SK-N-SH (cell line): ENCODE measurements around the gene EIPR1.

Experiments
- NFIC ChIP-seq: IDR thresholded peaks from 2 replicates; pipeline ENCODE4 v1.4.0; 2012; ENCODE audit warnings: borderline replicate concordance
- POLR2AphosphoS5 ChIP-seq: IDR thresholded peaks from 2 replicates; pipeline ENCODE4 v1.6.1; 2012; ENCODE audit warnings: low read depth, low read length
- TF ChIP-seq, protein P1 (sequence below): IDR thresholded peaks from 2 replicates; pipeline ENCODE4 v1.4.0; 2012; ENCODE audit warnings: low read depth, borderline replicate concordance
- TF ChIP-seq, protein P2 (sequence below): IDR thresholded peaks from 2 replicates; pipeline ENCODE4 v1.4.0; 2012; ENCODE audit warnings: low read depth, borderline replicate concordance
- TF ChIP-seq, protein P3 (sequence below): fragments of 200-600 bp; sonication (generic); IDR thresholded peaks from 2 replicates; pipeline ENCODE4 v1.6.1; 2017; ENCODE audit warnings: antibody characterized with exemption, mild to moderate bottlenecking, moderate library complexity

DNA sequence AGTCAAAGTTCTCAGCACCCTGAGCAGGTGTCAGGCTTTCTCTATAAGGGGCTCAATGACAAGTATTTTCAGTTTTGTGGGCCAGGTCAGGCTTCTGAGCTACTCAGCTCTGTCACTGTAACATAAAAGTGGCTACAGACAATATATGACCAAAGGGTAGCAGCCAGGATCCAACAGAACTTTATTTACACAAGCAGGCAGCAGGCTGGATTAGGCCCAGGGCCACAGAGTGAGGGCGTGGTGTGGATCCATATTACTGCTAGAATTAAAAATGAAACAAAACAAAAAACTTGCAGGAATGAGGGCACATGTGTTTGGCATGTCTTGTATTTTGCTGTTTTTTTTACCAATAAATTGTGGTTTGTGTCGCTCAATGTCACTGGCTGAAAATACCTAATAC lies 143.7 kb downstream of the EIPR1 start:
- TF ChIP-seq POLR2AphosphoS5 (no peak), NFIC (no peak)
- TF ChIP-seq, protein P1, sequence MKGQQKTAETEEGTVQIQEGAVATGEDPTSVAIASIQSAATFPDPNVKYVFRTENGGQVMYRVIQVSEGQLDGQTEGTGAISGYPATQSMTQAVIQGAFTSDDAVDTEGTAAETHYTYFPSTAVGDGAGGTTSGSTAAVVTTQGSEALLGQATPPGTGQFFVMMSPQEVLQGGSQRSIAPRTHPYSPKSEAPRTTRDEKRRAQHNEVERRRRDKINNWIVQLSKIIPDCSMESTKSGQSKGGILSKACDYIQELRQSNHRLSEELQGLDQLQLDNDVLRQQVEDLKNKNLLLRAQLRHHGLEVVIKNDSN = no peak
- TF ChIP-seq, protein P2, sequence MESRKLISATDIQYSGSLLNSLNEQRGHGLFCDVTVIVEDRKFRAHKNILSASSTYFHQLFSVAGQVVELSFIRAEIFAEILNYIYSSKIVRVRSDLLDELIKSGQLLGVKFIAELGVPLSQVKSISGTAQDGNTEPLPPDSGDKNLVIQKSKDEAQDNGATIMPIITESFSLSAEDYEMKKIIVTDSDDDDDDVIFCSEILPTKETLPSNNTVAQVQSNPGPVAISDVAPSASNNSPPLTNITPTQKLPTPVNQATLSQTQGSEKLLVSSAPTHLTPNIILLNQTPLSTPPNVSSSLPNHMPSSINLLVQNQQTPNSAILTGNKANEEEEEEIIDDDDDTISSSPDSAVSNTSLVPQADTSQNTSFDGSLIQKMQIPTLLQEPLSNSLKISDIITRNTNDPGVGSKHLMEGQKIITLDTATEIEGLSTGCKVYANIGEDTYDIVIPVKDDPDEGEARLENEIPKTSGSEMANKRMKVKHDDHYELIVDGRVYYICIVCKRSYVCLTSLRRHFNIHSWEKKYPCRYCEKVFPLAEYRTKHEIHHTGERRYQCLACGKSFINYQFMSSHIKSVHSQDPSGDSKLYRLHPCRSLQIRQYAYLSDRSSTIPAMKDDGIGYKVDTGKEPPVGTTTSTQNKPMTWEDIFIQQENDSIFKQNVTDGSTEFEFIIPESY = no peak
- TF ChIP-seq, protein P3, sequence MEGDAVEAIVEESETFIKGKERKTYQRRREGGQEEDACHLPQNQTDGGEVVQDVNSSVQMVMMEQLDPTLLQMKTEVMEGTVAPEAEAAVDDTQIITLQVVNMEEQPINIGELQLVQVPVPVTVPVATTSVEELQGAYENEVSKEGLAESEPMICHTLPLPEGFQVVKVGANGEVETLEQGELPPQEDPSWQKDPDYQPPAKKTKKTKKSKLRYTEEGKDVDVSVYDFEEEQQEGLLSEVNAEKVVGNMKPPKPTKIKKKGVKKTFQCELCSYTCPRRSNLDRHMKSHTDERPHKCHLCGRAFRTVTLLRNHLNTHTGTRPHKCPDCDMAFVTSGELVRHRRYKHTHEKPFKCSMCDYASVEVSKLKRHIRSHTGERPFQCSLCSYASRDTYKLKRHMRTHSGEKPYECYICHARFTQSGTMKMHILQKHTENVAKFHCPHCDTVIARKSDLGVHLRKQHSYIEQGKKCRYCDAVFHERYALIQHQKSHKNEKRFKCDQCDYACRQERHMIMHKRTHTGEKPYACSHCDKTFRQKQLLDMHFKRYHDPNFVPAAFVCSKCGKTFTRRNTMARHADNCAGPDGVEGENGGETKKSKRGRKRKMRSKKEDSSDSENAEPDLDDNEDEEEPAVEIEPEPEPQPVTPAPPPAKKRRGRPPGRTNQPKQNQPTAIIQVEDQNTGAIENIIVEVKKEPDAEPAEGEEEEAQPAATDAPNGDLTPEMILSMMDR = no peak
